ENCODE measurements around the gene NVL. TPM values are rescaled to one million over a fixed set of nuclear protein-coding genes. Genes with fewer than 3 reads are reported as not detected.
"Not testable (repeated sequence)": the region's sequence is repeated elsewhere in the genome, so short reads cannot be mapped to it uniquely, and the experiment has no call there.

Gene NVL
- total RNA-seq, 4 donors from 2014 or later, result 10.0 to 21.9 (median 17.3) TPM

GRCh38 chr1:224317383-224318045, 12.5 kb downstream of the NVL start:
- no peak for TF ChIP-seq CTCF (IDR thresholded peaks at IDR 0.05)
- DNase-seq (ENCODE audit: low spot score) (no peak), ATAC-seq (ENCODE audit: low FRiP score) (no peak)

- TF ChIP-seq CTCF (IDR thresholded peaks at IDR 0.05), result no peak
- ATAC-seq (ENCODE audit: low FRiP score), result no peak
- DNase-seq (ENCODE audit: low spot score), result no peak
Observed at GRCh38 chr1:224312025-224312424, 17.9 kb downstream of the NVL start.

GRCh38 chr1:224311503-224311902, 18.5 kb downstream of the NVL start:
- not testable (repeated sequence) for ATAC-seq (ENCODE audit: low FRiP score); DNase-seq (ENCODE audit: low spot score)

- no peak for ATAC-seq (ENCODE audit: low FRiP score)
- no peak for DNase-seq (ENCODE audit: low spot score)
- no peak for TF ChIP-seq CTCF (IDR thresholded peaks at IDR 0.05)
Observed at GRCh38 chr1:224308064-224308463, 21.9 kb downstream of the NVL start.

GRCh38 chr1:224304767-224305166, 25.2 kb downstream of the NVL start:
- no peak for DNase-seq (ENCODE audit: low spot score)
- no peak for ATAC-seq (ENCODE audit: low FRiP score)
- no peak for TF ChIP-seq CTCF (IDR thresholded peaks at IDR 0.05)

- TF ChIP-seq CTCF (IDR thresholded peaks at IDR 0.05), result no peak
- no peak for DNase-seq (ENCODE audit: low spot score)
- no peak for ATAC-seq (ENCODE audit: low FRiP score)
Observed at GRCh38 chr1:224302947-224303346, 27.0 kb downstream of the NVL start.

- TF ChIP-seq CTCF (IDR thresholded peaks at IDR 0.05), result no peak
- DNase-seq (ENCODE audit: low spot score) (no peak), ATAC-seq (ENCODE audit: low FRiP score) (no peak)
Observed at GRCh38 chr1:224301391-224301790, 28.6 kb downstream of the NVL start.
